HG02938 (cell line): Measurements from ENCODE around the gene ADK.
"Not testable (repeated sequence)": the region's sequence is repeated elsewhere in the genome, so short reads cannot be mapped to it uniquely, and the experiment has no call there.

Source experiments
- ATAC-seq: cut with Tn5 transposase; IDR thresholded peaks from one replicate; pipeline ENCODE4 v1.9.1; 2021; ENCODE audit warnings: mild to moderate bottlenecking, moderate library complexity; ENCODE audit not compliant: unreplicated experiment

ADK gene

GRCh38 chr10:74406006-74406405, 255.0 kb downstream of the ADK start:
- ATAC-seq = no peak

GRCh38 chr10:74415146-74415839, 264.3 kb downstream of the ADK start:
- ATAC-seq = no peak

GRCh38 chr10:74417397-74417796, 266.4 kb downstream of the ADK start:
- ATAC-seq = no peak

- ATAC-seq = no peak
Observed at GRCh38 chr10:74418285-74418872, 267.4 kb downstream of the ADK start.

GRCh38 chr10:74419491-74419951, 268.5 kb downstream of the ADK start:
- ATAC-seq = no peak

GRCh38 chr10:74419958-74420375, 268.9 kb downstream of the ADK start:
- ATAC-seq = no peak

- ATAC-seq = no peak
Observed at GRCh38 chr10:74424565-74424964, 273.5 kb downstream of the ADK start.

GRCh38 chr10:74425456-74426001, 274.5 kb downstream of the ADK start:
- ATAC-seq = no peak

- no peak for ATAC-seq
Observed at GRCh38 chr10:74431816-74432215, 280.8 kb downstream of the ADK start.

GRCh38 chr10:74432841-74433594, 282.0 kb downstream of the ADK start:
- no peak for ATAC-seq

GRCh38 chr10:74433595-74433956, 282.6 kb downstream of the ADK start:
- no peak for ATAC-seq

GRCh38 chr10:74433993-74434392, 283.0 kb downstream of the ADK start:
- no peak for ATAC-seq

GRCh38 chr10:74434547-74434946, 283.5 kb downstream of the ADK start:
- no peak for ATAC-seq

- ATAC-seq = no peak
Observed at GRCh38 chr10:74436523-74437170, 285.6 kb downstream of the ADK start.

- no peak for ATAC-seq
Observed at GRCh38 chr10:74437822-74438221, 286.8 kb downstream of the ADK start.

GRCh38 chr10:74439213-74439612, 288.2 kb downstream of the ADK start:
- ATAC-seq = no peak

- no peak for ATAC-seq
Observed at GRCh38 chr10:74445493-74445892, 294.5 kb downstream of the ADK start.

GRCh38 chr10:74450602-74451001, 299.6 kb downstream of the ADK start:
- no peak for ATAC-seq

- no peak for ATAC-seq
Observed at GRCh38 chr10:74451127-74451829, 300.3 kb downstream of the ADK start.

GRCh38 chr10:74453169-74453568, 302.1 kb downstream of the ADK start:
- no peak for ATAC-seq

GRCh38 chr10:74457478-74457877, 306.5 kb downstream of the ADK start:
- not testable (repeated sequence) for ATAC-seq
